ENCODE results near the gene MYL6B. TPM values are rescaled to one million over a fixed set of nuclear protein-coding genes. Genes with fewer than 3 reads are reported as not detected.
A peak's percentile ranks its signal among the peaks of the same experiment; 100 is the strongest.

The MYL6B gene
- total and polyA plus RNA-seq, 8 donors, result 32.6 to 193 (median 161) TPM

GRCh38 chr12:56197921-56198635, 45.7 kb downstream of the MYL6B start:
- peaks cover 0 to 6% of the 10 kb centered on the region in 2 donors for H3K4me1 ChIP-seq
- TF ChIP-seq CTCF (IDR thresholded peaks at IDR 0.05), result no peak
- no peaks in the 10 kb centered on the region for H3K27me3 ChIP-seq
- intact Hi-C loops (cut with DNase I), result no loop called here
- no peak overlapping the region for H3K4me3 ChIP-seq
- no peaks in the 10 kb centered on the region for H3K36me3 ChIP-seq
- no peaks in the 10 kb centered on the region for H3K9me3 ChIP-seq
- DNase-seq (no peak), ATAC-seq (no peak)
- H3K27ac ChIP-seq, result no peak overlapping the region

GRCh38 chr12:56198836-56199235, 46.4 kb downstream of the MYL6B start:
- intact Hi-C loops (cut with DNase I), result no loop called here
- H3K27ac ChIP-seq, result no peak overlapping the region
- DNase-seq (no peak), ATAC-seq (no peak)
- no peaks in the 10 kb centered on the region for H3K27me3 ChIP-seq
- no peaks in the 10 kb centered on the region for H3K9me3 ChIP-seq
- H3K36me3 ChIP-seq, result no peaks in the 10 kb centered on the region
- peaks cover 0 to 6% of the 10 kb centered on the region in 2 donors for H3K4me1 ChIP-seq
- no peak overlapping the region for H3K4me3 ChIP-seq
- no peak for TF ChIP-seq CTCF (IDR thresholded peaks at IDR 0.05)

- no peak for TF ChIP-seq CTCF (IDR thresholded peaks at IDR 0.05)
- Histone ChIP-seq H3K9me3 (no peaks in the 10 kb centered on the region), H3K27me3 (no peaks in the 10 kb centered on the region), H3K36me3 (peaks cover 0 to 34% of the 10 kb centered on the region in 2 donors), H3K4me1 (peaks cover 0 to 6% of the 10 kb centered on the region in 2 donors), H3K4me3 (no peak overlapping the region), H3K27ac (peak overlapping the region in 1 of 2 donors; percentile 8)
- intact Hi-C loops (cut with DNase I), result no loop called here
- ATAC-seq (no peak), DNase-seq (no peak)
Observed at GRCh38 chr12:56202366-56202765, 50.0 kb downstream of the MYL6B start.

- peaks cover 0 to 39% of the 10 kb centered on the region in 2 donors for H3K36me3 ChIP-seq
- DNase-seq (no peak), ATAC-seq (no peak)
- no peaks in the 10 kb centered on the region for H3K27me3 ChIP-seq
- no peak for TF ChIP-seq CTCF (IDR thresholded peaks at IDR 0.05)
- H3K4me3 ChIP-seq, result no peak overlapping the region
- intact Hi-C loops (cut with DNase I), result no loop called here
- peaks cover 0 to 6% of the 10 kb centered on the region in 2 donors for H3K4me1 ChIP-seq
- H3K9me3 ChIP-seq, result no peaks in the 10 kb centered on the region
- H3K27ac ChIP-seq, result peak overlapping the region in 1 of 2 donors; percentile 8
Observed at GRCh38 chr12:56202838-56203237, 50.5 kb downstream of the MYL6B start.

- Histone ChIP-seq H3K9me3 (no peaks in the 10 kb centered on the region), H3K4me1 (peaks cover 0 to 6% of the 10 kb centered on the region in 2 donors), H3K36me3 (peaks cover 0 to 53% of the 10 kb centered on the region in 2 donors), H3K27me3 (no peaks in the 10 kb centered on the region), H3K4me3 (no peak overlapping the region), H3K27ac (no peak overlapping the region)
- no peak for ATAC-seq
- intact Hi-C loops (cut with DNase I), result no loop called here
- no peak for DNase-seq
- no peak for TF ChIP-seq CTCF (IDR thresholded peaks at IDR 0.05)
Observed at GRCh38 chr12:56204275-56204674, 51.9 kb downstream of the MYL6B start.

Data from left lung (tissue), 10 donors.